Adipocyte (in vitro differentiated cells): ENCODE results near the gene TRIM69.
A peak's percentile ranks its signal among the peaks of the same experiment; 100 is the strongest.
"Not testable (repeated sequence)": the region's sequence is repeated elsewhere in the genome, so short reads cannot be mapped to it uniquely, and the experiment has no call there.

Experiments used
- DNase-seq: peaks from one replicate; pipeline ENCODE4 v3.0.0-alpha.2; 2015; ENCODE audit warnings: low read depth
- H3K27me3 ChIP-seq: replicated peaks from 2 replicates; pipeline ENCODE4 v1.7.0; 2013; ENCODE audit warnings: mild to moderate bottlenecking, low read length, moderate library complexity; ENCODE audit not compliant: control insufficient read depth, insufficient read depth
- H3K36me3 ChIP-seq: 2 replicates; pipeline ENCODE4 v1.7.0; 2013; ENCODE audit warnings: low read length, mild to moderate bottlenecking, moderate library complexity; ENCODE audit not compliant: control insufficient read depth, insufficient read depth, severe bottlenecking
- H3K4me1 ChIP-seq: 2 replicates; pipeline ENCODE4 v1.7.0; 2013; ENCODE audit warnings: mild to moderate bottlenecking, low read length, moderate library complexity; ENCODE audit not compliant: control insufficient read depth, insufficient read depth
- H3K4me3 ChIP-seq: 2 replicates; pipeline ENCODE4 v1.7.0; 2013; ENCODE audit warnings: mild to moderate bottlenecking, low read length, moderate library complexity
- H3K9ac ChIP-seq: 2 replicates; pipeline ENCODE4 v1.7.0; 2013; ENCODE audit warnings: mild to moderate bottlenecking, low read length, moderate library complexity
- H3K9me3 ChIP-seq: 2 replicates; pipeline ENCODE4 v1.7.0; 2013; ENCODE audit warnings: mild to moderate bottlenecking, low read length, moderate library complexity; ENCODE audit not compliant: control insufficient read depth

The TRIM69 gene

DNA sequence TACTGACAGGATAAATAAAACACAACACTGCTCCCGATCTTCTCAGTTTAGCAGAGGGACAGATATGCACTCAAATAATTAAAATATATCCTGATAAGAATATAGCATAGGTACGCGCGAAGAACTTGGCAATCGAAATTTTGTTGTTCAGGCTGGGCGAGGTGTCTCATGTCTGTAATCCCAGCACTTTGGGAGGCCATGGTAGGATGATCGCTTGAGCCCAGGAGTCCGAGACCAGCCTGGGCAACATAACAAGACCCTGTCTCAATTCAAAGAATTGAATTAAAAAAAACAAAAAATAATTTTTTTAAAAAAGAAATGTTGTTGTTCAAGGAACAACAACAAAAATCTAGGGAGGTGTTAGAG, 17.4 kb upstream of the TRIM69 start:
- no peak for DNase-seq
- no peak overlapping the region for H3K4me3 ChIP-seq
- peaks cover 51% of the 10 kb centered on the region for H3K36me3 ChIP-seq
- no peaks in the 10 kb centered on the region for H3K9me3 ChIP-seq
- H3K27me3 ChIP-seq: no peaks in the 10 kb centered on the region
- H3K4me1 ChIP-seq: peaks cover 13% of the 10 kb centered on the region
- H3K9ac ChIP-seq: no peak overlapping the region

DNA sequence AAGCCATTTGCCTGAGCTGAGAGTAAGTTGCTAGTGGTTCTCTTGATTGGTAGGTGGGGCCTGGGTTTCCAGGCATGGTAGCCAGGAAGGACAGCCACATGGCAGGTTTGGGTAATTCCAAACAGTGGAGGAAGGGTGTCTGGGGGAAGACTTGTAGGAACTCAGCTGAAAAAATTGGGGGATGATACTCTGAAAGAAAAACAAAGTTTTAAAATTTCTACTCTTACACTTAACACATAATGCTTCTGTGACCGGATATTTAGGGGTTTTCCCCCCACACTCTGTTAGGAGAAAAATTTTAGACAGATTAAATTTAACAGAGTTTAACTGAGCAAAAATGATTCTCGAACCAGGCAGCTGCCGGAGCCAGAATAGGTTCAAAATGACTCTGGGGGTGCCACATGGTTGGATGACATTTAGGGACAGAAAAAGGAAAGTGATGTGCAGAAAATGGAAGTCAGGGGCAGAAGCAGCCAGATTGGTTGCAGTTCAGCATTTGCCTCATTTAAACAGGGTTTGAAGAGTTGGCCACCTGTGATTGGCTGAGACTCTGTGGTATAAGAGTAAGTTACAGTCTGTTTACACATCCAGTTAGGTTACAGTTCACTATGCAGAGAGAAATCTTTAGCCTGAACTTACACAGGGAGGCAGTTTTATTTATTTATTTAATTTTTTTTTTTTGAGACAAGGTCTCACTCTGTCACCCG, 16.9 kb upstream of the TRIM69 start:
- Histone ChIP-seq H3K9me3 (no peaks in the 10 kb centered on the region), H3K4me1 (peaks cover 9% of the 10 kb centered on the region), H3K27me3 (no peaks in the 10 kb centered on the region), H3K36me3 (peaks cover 48% of the 10 kb centered on the region), H3K9ac (no peak overlapping the region), H3K4me3 (no peak overlapping the region)
- DNase-seq: no peak

DNA sequence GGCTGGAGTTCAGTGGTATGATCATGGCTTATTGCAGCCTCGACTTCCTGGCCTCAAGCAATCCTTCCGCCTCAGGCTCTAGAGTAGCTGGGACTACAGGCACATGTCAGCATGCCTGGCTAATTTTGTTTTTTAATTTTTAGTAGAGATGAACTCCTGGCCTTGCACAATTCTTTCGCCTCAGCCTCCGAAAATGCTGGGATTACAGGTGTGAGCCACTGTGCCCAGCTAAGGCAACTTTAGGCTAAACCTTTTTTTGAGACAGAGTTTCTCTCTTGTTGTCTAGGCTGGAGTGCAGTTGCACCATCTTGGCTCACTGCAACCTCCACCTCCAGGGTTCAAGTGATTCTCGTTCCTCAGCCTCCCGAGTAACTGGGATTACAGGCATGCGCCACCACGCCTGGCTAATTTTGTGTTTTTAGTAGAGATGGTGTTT, 16.3 kb upstream of the TRIM69 start:
- not testable (repeated sequence) for H3K27me3 ChIP-seq, H3K4me1 ChIP-seq, H3K9ac ChIP-seq, H3K9me3 ChIP-seq, DNase-seq, H3K4me3 ChIP-seq
- peaks cover 47% of the 10 kb centered on the region for H3K36me3 ChIP-seq

DNA sequence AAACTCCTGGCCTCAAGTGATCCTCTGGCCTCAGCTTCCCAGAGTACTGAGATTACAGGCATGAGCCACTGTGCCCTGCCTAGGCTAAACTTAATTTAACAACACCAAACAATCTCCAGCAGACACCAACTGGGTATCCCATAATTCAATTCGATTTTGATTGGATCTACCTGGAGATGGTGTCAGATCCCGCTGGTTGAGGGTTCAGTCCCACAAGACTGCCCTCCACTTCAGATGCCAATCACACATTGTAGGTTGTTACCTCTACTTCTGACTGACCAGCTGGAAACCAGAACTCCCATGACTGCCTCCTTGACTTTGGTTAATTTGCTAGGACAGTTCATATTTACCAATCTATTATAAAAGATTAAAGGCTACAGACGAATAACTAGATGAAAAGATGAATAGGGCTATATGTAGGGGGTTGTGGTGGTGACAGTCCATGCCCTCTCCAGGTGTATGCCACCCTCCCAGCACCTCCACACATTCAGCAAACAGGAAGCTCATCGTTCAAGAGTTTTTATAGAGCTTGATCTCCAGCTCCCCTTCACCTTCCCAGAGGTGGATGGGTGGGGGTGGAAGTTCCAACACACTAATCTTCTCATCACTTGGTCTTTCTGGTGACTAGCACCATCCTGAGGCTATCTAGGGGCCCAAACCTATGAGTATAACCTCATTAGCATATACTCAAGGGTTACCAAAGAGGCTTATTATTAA, 15.7 kb upstream of the TRIM69 start:
- no peak for DNase-seq
- Histone ChIP-seq H3K9ac (no peak overlapping the region), H3K4me1 (peaks cover 9% of the 10 kb centered on the region), H3K36me3 (peaks cover 41% of the 10 kb centered on the region), H3K27me3 (no peaks in the 10 kb centered on the region), H3K4me3 (no peak overlapping the region), H3K9me3 (no peaks in the 10 kb centered on the region)

DNA sequence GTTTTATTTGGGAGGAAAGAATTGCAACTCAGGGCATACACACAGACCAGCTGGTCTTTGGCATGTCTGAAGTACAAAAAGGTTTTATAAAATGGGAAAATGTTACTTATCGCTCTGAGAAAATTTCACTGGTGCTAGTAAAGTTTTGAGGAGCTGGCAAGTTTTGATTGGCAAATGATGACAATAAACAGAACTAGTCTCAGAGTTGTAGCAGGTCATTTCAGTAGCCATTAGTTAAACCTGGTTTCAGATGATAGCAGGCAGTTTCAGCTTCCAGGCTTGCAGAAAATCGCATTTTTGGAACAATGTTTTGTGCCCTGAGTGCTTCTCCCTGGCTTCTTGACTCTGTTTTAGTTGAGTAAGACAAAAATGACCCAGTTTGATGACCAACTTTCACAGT, 14.3 kb upstream of the TRIM69 start:
- DNase-seq: no peak
- Histone ChIP-seq H3K9me3 (no peaks in the 10 kb centered on the region), H3K36me3 (peaks cover 27% of the 10 kb centered on the region), H3K9ac (no peak overlapping the region), H3K4me3 (no peak overlapping the region), H3K27me3 (no peaks in the 10 kb centered on the region), H3K4me1 (peaks cover 20% of the 10 kb centered on the region)

DNA sequence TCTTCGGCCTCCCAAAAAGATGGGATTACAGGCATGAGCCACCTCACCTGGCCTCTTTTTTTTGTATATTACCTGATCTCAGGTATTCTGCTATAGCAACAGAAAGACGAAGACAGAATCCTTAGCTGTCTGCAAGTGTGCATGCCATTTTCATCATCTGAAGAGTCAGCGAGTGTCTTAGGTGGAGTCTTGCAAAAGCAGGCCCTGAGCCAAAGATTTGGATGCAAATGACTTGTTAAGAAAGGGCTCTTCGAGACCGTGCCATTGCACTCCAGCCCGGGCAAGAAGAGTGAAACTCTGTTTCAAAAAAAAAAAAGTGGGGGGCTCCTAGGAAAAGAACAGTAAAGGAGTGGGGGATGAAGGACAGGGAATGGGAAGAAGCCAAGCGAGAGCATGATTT, 10.2 kb upstream of the TRIM69 start:
- Histone ChIP-seq H3K27me3 (no peaks in the 10 kb centered on the region), H3K4me1 (peaks cover 37% of the 10 kb centered on the region), H3K4me3 (peak overlapping the region; percentile 60), H3K36me3 (no peaks in the 10 kb centered on the region), H3K9me3 (no peaks in the 10 kb centered on the region), H3K9ac (peak overlapping the region; percentile 62)
- DNase-seq: no peak

DNA sequence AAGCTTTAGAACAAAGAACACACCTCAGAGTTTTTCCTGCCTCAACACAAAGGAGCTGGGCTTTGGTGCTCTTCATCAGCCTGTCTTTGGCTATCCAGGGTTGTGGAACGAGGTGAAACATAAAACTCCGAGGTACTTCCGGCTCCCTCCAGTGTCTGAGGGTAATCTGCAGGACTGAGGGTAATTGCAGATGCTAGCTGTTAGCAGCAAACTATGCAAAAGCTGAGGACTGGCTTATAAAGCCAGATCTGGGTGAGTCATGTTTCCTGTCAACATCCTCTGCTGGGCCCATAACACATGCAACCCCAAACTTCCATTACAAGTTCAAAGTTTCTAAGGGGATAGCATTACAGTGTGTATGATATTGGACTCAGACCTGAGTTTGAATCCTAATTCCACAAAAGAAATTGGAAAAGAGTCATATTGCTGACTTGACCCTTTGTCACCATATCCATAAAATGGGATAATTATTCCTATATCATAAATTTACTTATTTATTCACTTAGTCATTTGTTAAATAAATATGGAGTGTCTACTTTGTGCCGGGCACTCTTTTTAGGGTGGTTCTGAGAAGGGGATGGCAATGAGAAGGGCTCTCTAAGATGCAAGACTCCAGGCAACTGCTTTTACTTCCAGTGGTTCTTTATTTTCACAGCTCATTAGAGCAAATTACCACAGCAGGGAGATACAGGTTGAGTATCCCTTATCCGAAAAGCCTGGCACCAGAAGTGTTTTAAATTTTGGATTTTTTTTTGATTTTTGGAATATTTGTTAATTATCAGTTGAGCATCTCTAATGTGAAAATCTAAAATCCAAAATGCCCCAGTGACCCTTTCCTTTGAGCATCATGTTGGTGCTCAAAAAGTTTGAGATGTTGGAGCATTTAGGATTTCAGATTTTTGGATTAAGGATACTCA, 9.5 kb upstream of the TRIM69 start:
- DNase-seq: peak; percentile 83
- H3K27me3 ChIP-seq: no peaks in the 10 kb centered on the region
- H3K36me3 ChIP-seq: peaks cover 5% of the 10 kb centered on the region
- H3K4me3 ChIP-seq: peak overlapping the region; percentile 60
- H3K9ac ChIP-seq: peak overlapping the region; percentile 62
- H3K4me1 ChIP-seq: peaks cover 43% of the 10 kb centered on the region
- no peaks in the 10 kb centered on the region for H3K9me3 ChIP-seq

- no peak for DNase-seq
- Histone ChIP-seq H3K4me1 (peaks cover 43% of the 10 kb centered on the region), H3K36me3 (peaks cover 10% of the 10 kb centered on the region), H3K27me3 (no peaks in the 10 kb centered on the region), H3K9me3 (no peaks in the 10 kb centered on the region), H3K9ac (peak overlapping the region; percentile 99), H3K4me3 (no peak overlapping the region)
Observed at GRCh38 chr15:44727485-44728231, 8.7 kb upstream of the TRIM69 start.

DNA sequence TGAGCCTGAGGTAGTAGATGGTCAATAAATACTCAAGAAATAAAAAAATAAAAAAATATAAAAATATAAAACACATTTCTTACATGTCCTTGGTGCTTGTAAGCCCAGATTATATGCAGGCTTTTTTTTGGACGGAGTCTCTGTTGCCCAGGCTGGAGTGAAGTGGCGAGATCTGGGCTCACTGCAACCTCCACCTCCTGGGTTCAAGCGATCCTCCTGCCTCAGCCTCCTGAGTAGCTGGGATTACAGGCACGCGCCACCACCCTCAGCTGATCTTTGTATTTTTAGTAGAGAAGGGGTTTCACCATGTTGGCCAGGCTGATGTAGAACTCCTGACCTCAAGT, 8.1 kb upstream of the TRIM69 start:
- H3K4me1 ChIP-seq: peaks cover 43% of the 10 kb centered on the region
- peak overlapping the region; percentile 99 for H3K9ac ChIP-seq
- peaks cover 10% of the 10 kb centered on the region for H3K36me3 ChIP-seq
- H3K9me3 ChIP-seq, H3K27me3 ChIP-seq, DNase-seq: not testable (repeated sequence)
- H3K4me3 ChIP-seq: peak overlapping the region; percentile 97

- Histone ChIP-seq H3K27me3 (no peaks in the 10 kb centered on the region), H3K4me3 (peak overlapping the region; percentile 97), H3K9me3 (no peaks in the 10 kb centered on the region), H3K4me1 (peaks cover 43% of the 10 kb centered on the region), H3K36me3 (peaks cover 10% of the 10 kb centered on the region), H3K9ac (peak overlapping the region; percentile 99)
- DNase-seq: peak; percentile 99
Observed at GRCh38 chr15:44728576-44729407, 7.5 kb upstream of the TRIM69 start.
